ENCODE data around the gene TBC1D22B. TPM values are rescaled to one million over a fixed set of nuclear protein-coding genes. Genes with fewer than 3 reads are reported as not detected.

The TBC1D22B gene
- total and polyA plus RNA-seq, 2 experiments from 2014 or later, result 9.1 to 19.9 TPM

- no peak overlapping the region for H3K27ac Mint-ChIP-seq
- no peaks in the 10 kb centered on the region for H3F3A ChIP-seq (replicated peaks; ENCODE audit: low read depth)
Observed at GRCh38 chr6:37273690-37274089, 16.1 kb downstream of the TBC1D22B start.

More at GRCh38 chr6:37273690-37274089, 16.1 kb downstream of the TBC1D22B start:
- H3K9me3 Mint-ChIP-seq, result no peaks in the 10 kb centered on the region
- ATAC-seq, result no peak
- no peak for DNase-seq (ENCODE audit: low spot score)
- H3K27ac ChIP-seq (ENCODE audit: low read depth), result no peak overlapping the region
- no peaks in the 10 kb centered on the region for H3K4me1 ChIP-seq (ENCODE audit: insufficient read depth)
- H3K4me2 ChIP-seq, result no peak overlapping the region
- peaks cover 5% of the 10 kb centered on the region; the same call in 2 of the 3 replicates for H3K36me3 Mint-ChIP-seq (ENCODE audit: low read depth)
- TF ChIP-seq ZNF462 (CRISPR knock-in tag; IDR thresholded peaks at IDR 0.05) (no peak), POLR2AphosphoS5 (IDR thresholded peaks at IDR 0.05; ENCODE audit: low read depth) (no peak), NANOG (IDR thresholded peaks at IDR 0.05; ENCODE audit: borderline replicate concordance) (no peak), CTCF (conservative IDR thresholded peaks at IDR 0.05; ENCODE audit: low read depth in 2 of 2) (no peak), REST (IDR thresholded peaks at IDR 0.05; ENCODE audit: unreplicated experiment) (no peak), EZH2 (IDR thresholded peaks at IDR 0.05; ENCODE audit: low read depth, unreplicated experiment) (no peak), JUNB (IDR thresholded peaks at IDR 0.05; ENCODE audit: unreplicated experiment) (no peak), CREB1 (CRISPR knock-in tag; IDR thresholded peaks at IDR 0.05; ENCODE audit: low read depth) (no peak), ZNF114 (CRISPR knock-in tag; IDR thresholded peaks at IDR 0.05) (no peak), STAT1 (IDR thresholded peaks at IDR 0.05; ENCODE audit: unreplicated experiment) (no peak), EZH2phosphoT487 (IDR thresholded peaks at IDR 0.05; ENCODE audit: unreplicated experiment) (no peak), ZNF331 (CRISPR knock-in tag; IDR thresholded peaks at IDR 0.05; ENCODE audit: low read depth) (no peak), ETS1 (IDR thresholded peaks at IDR 0.05) (no peak)
- H3K79me2 ChIP-seq (replicated peaks; ENCODE audit: insufficient read depth), result peaks cover 52% of the 10 kb centered on the region
- H3K4me1 Mint-ChIP-seq, result peaks cover 4% of the 10 kb centered on the region; the same call in 2 of the 3 replicates
- H4K20me1 ChIP-seq (replicated peaks; ENCODE audit: insufficient read depth), result no peaks in the 10 kb centered on the region; the same call in 1 of the 2 replicates
- H3K4me3 Mint-ChIP-seq, result no peak overlapping the region
- H2AFZ ChIP-seq, result no peak overlapping the region
- no peaks in the 10 kb centered on the region for H3K27me3 ChIP-seq (ENCODE audit: insufficient read depth)
- no peaks in the 10 kb centered on the region for H3K9me2 ChIP-seq (ENCODE audit: insufficient read depth)
- peaks cover 12% of the 10 kb centered on the region; the same call in 1 of the 2 replicates for H3K36me3 ChIP-seq (ENCODE audit: insufficient read depth)
- no peaks in the 10 kb centered on the region for H3K27me3 Mint-ChIP-seq (ENCODE audit: insufficient read depth, low read depth, poor library complexity)
- no peak overlapping the region for H3K4me3 ChIP-seq
